Epithelial cell of prostate (primary cell): ENCODE data around the gene LEFTY1.

Source experiments
- DNase-seq: peaks from one replicate; pipeline ENCODE4 v3.0.0-alpha.2; 2011; ENCODE audit warnings: low read depth, low spot score
- H3K27ac ChIP-seq: fragments of 450-650 bp; 2 replicates; pipeline ENCODE4 v1.5.1; 2017; ENCODE audit warnings: mild to moderate bottlenecking

The LEFTY1 gene

DNA sequence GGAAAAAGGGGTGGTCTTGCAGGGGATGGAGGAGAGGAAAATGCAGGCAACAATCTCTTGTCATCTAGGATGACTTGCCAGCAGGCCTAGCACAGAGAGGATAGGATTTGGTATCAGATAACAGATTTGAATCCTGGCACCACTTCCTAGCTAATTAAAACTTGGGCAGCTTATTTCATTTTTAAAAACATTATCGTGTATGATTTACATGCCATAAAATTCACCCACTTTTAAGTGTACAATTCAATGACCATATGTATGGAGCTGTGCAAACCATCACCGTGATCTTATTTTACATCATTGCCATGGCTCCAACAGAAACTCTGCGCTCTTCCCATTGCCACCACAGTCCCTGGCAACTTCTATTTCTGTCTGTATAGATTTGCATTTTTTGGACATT lies 28.2 kb upstream of the LEFTY1 start:
- peak overlapping the region; percentile 16 for H3K27ac ChIP-seq
- DNase-seq: no peak

GRCh38 chr1:225915538-225915991 lies 26.6 kb upstream of the LEFTY1 start:
- no peak for DNase-seq
- H3K27ac ChIP-seq: peak overlapping the region; percentile 3

GRCh38 chr1:225914947-225915346 lies 26.0 kb upstream of the LEFTY1 start:
- no peak for DNase-seq

DNA sequence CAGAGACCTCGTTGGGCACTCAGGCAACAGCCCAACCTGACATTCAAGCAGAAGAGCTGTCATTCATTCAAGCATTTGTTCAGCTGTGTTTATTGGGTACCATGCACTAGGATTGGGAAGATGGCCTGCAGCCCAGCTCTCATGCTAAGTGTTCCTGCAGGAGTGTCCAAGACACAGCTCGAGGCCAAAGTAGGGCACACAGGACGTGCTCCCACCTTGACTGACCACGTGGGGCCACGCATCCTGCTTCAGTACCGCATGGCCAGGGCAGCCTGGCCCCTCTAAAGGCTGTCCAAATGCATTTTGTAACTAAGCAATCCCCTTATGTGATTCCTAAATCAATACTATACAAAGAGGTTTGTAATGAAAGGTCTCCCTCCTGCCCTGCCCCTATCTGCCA lies 25.4 kb upstream of the LEFTY1 start:
- H3K27ac ChIP-seq: no peak overlapping the region
- no peak for DNase-seq

More at GRCh38 chr1:225914947-225915346, 26.0 kb upstream of the LEFTY1 start:
- H3K27ac ChIP-seq: no peak overlapping the region

GRCh38 chr1:225911191-225912130 lies 22.5 kb upstream of the LEFTY1 start:
- H3K27ac ChIP-seq: no peak overlapping the region
- DNase-seq: no peak

GRCh38 chr1:225909477-225909876 lies 20.5 kb upstream of the LEFTY1 start:
- H3K27ac ChIP-seq: no peak overlapping the region
- no peak for DNase-seq

DNA sequence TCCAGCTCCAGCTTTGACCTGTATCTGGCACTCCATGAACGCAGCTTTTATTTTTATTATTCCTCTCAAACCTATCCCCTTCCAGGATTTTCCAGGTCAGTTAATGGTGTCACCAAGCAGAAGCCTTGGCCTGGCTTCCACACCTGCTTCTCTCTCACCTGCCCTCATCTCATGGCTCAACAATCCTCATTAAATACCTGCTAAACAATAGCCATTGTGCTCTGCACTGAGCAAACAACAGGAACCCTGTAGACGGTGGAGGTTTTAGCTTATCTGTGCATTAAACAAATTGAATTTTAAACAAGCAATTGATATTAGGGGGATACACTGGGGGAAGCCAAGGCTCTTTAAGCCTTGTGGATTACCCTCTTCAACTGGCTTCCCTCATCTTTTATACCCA lies 19.8 kb upstream of the LEFTY1 start:
- DNase-seq: no peak
- no peak overlapping the region for H3K27ac ChIP-seq

GRCh38 chr1:225908013-225908640 lies 19.2 kb upstream of the LEFTY1 start:
- DNase-seq: no peak
- H3K27ac ChIP-seq: no peak overlapping the region

GRCh38 chr1:225907341-225907740 lies 18.4 kb upstream of the LEFTY1 start:
- no peak for DNase-seq
- H3K27ac ChIP-seq: no peak overlapping the region

DNA sequence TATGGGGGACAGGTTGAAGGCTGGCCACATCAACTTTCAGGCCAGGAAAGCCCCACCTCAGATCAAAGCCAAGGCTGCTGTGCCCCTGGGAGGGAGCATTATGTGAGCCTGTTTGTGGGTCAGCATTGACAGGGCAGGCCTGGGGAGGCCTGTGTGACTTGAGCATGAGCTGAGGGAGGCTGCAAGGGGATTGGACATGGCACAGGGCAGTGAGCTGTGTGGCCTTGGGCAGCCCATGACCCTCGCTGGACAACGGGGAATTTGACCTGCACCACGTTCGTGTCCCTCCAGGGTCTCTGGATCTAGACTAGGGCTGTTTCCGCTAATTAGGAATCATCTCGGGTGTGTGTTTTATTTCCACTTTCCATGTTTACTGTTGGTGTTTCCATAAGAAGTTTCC lies 17.5 kb upstream of the LEFTY1 start:
- DNase-seq: no peak
- H3K27ac ChIP-seq: no peak overlapping the region

DNA sequence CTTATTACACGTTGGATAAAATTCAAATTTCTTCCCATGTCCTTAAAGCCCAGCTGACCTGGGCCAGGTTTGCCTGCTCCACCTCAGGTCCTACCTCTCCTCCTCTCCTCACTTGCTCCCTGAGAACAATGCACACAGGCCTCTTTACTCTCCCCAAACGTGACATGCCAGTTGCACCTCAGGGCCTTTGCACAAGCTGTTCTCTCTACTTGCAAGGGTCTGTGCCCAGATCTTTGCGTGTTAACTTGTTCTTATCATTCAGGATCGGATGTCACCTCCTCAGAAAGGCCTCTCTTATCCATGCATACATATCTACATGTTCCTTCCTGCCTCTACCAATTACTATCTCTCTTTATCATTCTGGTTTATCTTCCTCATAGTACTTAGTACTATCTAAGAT lies 14.7 kb upstream of the LEFTY1 start:
- no peak overlapping the region for H3K27ac ChIP-seq
- DNase-seq: no peak

DNA sequence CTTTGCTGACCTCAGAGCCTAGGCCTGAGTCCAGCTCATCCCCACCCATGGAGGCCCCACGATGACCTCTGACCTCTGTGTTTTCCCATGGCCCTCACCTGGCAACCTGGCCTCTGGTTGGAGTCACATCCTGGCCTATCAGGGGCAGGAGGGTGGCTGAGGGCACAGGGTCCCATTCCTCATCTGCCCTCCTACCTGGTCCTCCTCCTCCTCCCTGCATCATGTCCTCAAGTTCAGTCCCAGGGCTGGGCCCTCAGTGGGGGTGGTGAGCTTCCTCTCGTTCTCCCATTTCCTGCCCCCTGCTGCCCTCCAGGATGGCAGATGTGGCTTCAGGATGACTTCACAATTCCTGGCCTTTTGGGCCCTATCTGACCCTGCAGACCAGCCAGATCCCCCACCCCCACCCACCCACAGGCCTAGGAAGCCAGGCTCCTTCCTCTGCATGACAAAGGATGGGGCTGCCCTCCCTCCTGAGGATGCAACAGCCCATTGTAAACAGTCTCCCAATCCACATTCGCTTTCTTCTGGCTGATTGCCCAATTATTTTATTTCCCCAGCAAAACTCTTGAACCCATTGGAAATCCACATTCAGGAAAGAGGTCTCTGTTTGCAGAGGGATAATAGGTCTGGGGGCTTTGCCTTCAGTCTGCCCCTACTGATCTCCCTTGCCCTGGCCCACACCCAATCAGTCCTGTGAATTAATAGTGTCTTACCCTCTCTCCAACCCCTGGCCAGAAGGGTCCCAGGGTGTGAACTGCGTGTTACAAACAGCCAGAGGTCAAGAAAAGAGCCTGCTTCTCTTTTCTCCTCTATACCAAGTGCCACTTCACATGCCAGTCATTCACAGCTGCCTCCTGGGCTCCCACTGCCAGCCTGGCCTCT lies 10.3 kb upstream of the LEFTY1 start:
- no peak overlapping the region for H3K27ac ChIP-seq
- no peak for DNase-seq

DNA sequence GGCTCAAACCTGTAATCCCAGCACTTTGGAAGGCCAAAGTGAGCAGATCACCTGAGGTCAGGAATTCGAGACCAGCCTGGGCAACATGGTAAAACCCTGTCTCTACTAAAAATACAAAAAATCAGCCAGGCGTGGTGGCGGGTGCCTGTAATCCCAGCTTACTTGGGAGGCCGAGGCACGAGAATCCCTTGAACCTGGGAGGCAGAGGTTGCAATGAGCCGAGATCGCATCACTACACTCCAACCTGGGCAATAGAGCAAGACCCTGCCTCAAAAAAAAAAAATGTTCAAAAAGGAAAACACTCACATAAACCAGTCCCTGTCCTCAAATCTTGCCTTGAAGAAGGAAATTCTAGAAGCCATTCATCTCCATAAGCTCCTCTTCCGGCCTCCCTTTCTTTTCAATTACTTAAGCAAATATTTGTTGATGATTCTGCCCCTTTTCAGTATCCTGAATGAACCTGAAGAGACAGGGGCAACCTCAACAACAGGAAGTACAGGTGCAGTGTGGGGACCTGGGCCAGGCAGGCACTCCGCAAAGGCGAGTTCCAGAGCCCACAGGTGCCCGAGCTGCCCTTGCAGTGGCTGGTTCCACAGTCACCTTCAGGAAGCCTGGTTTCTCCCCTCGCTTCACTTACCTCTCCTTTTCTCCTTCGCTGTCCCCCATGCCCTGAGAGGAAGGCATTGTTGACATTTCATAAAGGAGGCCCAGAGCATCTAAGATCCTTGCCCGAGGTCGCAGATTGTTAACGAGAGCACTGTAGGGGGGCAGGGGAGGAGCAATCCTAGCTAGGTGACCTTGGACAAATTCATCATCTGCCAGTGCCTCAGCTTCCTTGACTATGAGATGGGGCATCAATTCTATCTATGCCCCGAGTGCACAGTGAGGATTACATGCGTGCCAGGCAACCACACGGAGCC lies 8.9 kb upstream of the LEFTY1 start:
- H3K27ac ChIP-seq: no peak overlapping the region
- no peak for DNase-seq

- H3K27ac ChIP-seq: no peak overlapping the region
- DNase-seq: peak; percentile 63
Measured at GRCh38 chr1:225896937-225897549, 8.1 kb upstream of the LEFTY1 start.

DNA sequence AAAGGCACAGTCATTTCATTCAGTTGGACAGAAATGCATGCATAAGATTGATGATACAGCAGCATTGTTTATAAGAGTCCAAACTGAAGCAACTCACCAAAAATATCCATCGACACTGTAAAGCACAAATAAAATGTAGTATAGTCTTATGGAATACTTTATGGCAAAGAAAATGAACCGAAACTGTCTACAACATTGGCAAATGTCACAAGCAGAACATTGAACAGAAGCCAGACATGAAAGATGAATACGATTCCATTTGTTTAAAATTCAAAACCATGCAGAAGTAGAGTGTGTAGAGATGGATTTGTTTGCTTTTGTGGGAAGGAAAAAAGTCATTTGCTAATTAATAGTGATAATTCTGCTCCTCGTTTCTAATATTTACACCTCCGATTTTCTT lies 7.5 kb upstream of the LEFTY1 start:
- DNase-seq: no peak

GRCh38 chr1:225892307-225892706 lies 3.4 kb upstream of the LEFTY1 start:
- DNase-seq: no peak
- no peak overlapping the region for H3K27ac ChIP-seq

More for the DNA sequence above, 7.5 kb upstream of the LEFTY1 start:
- no peak overlapping the region for H3K27ac ChIP-seq

GRCh38 chr1:225891229-225891972 lies 2.5 kb upstream of the LEFTY1 start:
- H3K27ac ChIP-seq: no peak overlapping the region
- DNase-seq: no peak
